Measurements from ENCODE around the gene SRC. TPM values are rescaled to one million over a fixed set of nuclear protein-coding genes. Genes with fewer than 3 reads are reported as not detected.

The SRC gene
- total RNA-seq, result 4.4 TPM
- 14.5 TPM for polyA plus RNA-seq
- long read RNA-seq, donor 1, result 0 reads
- long read RNA-seq, donor 2, full-length matches to known transcripts, result 3 of 3 reads
- long read RNA-seq, donor 2, partial matches to known transcripts, result 0 of 3 reads
- long read RNA-seq, donor 2, other reads (novel, unspliced or antisense), result 0 of 3 reads
- long read RNA-seq, donor 3, result 0 reads
- long read RNA-seq, donor 4, partial matches to known transcripts, result 0 of 1 reads
- long read RNA-seq, donor 4, other reads (novel, unspliced or antisense), result 0 of 1 reads
- long read RNA-seq, donor 5, partial matches to known transcripts, result 0 of 1 reads
- long read RNA-seq, donor 5, other reads (novel, unspliced or antisense), result 0 of 1 reads
- long read RNA-seq, donor 6, result 0 reads
- long read RNA-seq, donor 7, result 0 reads
- long read RNA-seq, donor 8, partial matches to known transcripts, result 10 of 10 reads
- long read RNA-seq, donor 8, other reads (novel, unspliced or antisense), result 0 of 10 reads
- long read RNA-seq, donor 9, partial matches to known transcripts, result 0 of 1 reads
- long read RNA-seq, donor 9, other reads (novel, unspliced or antisense), result 0 of 1 reads
- long read RNA-seq, donor 10, result 0 reads

DNA sequence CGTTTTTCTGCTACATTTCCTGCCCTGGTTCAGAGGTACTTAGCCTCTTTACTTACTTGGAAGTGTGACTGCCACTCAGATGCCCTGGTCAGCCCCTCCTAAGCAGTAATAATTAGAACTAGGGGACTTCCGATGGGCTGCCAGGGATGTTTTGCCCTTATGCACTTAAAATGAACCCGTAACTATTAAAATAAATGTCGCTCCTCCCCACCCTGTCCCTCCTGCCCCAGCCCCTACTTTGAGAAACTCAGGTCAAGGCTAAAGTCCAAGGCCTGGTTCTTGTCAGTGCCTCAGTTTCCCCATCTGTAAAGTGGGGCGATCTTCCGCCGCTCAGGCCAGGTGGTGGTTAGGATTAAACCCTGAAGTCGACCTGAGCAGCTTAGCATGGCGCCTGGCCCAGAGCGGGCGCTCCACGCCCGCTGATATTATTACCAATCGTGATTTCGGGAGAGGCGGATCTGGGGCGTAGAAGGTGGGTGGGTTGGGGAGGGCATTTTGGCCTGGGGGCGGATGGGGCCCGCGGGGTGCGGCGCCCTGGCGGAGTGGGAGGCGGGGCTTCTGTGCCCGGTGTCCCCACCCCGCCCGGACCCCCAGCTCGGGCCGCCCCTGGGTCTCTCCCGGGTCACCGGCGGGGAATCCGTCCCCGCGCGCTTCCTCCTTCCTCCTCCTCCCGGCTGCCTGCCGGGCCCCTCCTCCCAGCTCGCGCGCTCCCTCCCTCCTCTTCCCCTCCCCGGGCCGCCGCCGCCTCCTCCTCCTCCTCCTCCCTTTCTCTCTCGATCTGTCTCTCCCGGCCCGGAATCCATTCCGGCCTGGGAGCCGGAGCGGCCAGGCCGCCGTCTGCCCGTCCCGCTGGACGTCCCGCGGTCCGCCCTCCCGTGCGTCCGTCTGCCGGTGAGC is at the start of gene SRC:
SRC (plus strand) TSS at position 802 of the 897 bp plus-strand sequence. CDS start 38,014 bp downstream, outside the sequence.
- peaks cover 3 to 25% of the 10 kb centered on the region in 2 donors for H3K4me1 ChIP-seq (ENCODE audit: control insufficient read depth in 2 of 2, insufficient read depth in 2 of 2, low read length in 2 of 2)
- H3K36me3 ChIP-seq (ENCODE audit: control insufficient read depth in 2 of 2, insufficient read depth in 2 of 2, low read length in 1 of 2), result no peaks in the 10 kb centered on the region
- peak in 5 of 9 donors; percentile 19 to 58 (median 34) for DNase-seq (ENCODE audit: low read depth in 6 of 9, low spot score in 9 of 9)
- H3K27me3 ChIP-seq (ENCODE audit: control insufficient read depth in 2 of 2, insufficient read depth in 1 of 2, low read length in 1 of 2), result peaks cover 0 to 15% of the 10 kb centered on the region in 2 donors
- 6% methylated on average over 63 of the region's 63 CpGs for whole genome bisulfite sequencing
- H3K9me3 ChIP-seq (ENCODE audit: control insufficient read depth in 2 of 2, insufficient read depth in 1 of 2, low read length in 1 of 2), result no peaks in the 10 kb centered on the region
- peak within 1 kb of the TSS; percentile 40 to 72 for H3K4me3 ChIP-seq (ENCODE audit: low read length in 2 of 2)
- H3K27ac ChIP-seq (ENCODE audit: low read depth in 1 of 2, low read length in 1 of 2), result peak within 1 kb of the TSS in 1 of 2 donors; percentile 55

DNA sequence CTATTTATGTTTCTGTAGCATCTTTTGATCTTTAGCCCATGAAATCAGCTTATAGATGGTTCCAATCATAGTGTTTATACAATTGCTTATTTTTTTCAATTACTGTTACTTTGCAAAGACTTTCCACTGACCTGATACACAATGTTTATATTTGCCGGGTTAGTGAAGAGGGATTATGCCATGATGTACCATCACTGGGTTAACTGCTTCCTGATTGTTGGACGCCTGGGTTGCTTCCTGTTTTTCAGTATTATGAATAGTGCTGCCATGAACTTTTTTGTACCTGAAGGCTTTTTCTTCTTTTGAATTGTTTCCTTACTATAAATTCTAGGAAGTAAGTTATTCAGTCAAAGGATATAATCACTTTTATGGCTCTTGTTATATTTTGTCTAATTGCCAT is 49.6 kb upstream of the SRC start:
- 27% methylated on average over 2 of the region's 2 CpGs for WGBS
- Histone ChIP-seq H3K27ac (ENCODE audit: low read depth in 1 of 2, low read length in 1 of 2) (no peak overlapping the region), H3K4me1 (ENCODE audit: control insufficient read depth in 2 of 2, insufficient read depth in 2 of 2, low read length in 2 of 2) (peaks cover 3 to 4% of the 10 kb centered on the region in 2 donors), H3K4me3 (ENCODE audit: low read length in 2 of 2) (no peak overlapping the region), H3K9me3 (ENCODE audit: control insufficient read depth in 2 of 2, insufficient read depth in 1 of 2, low read length in 1 of 2) (no peaks in the 10 kb centered on the region), H3K27me3 (ENCODE audit: control insufficient read depth in 2 of 2, insufficient read depth in 1 of 2, low read length in 1 of 2) (no peaks in the 10 kb centered on the region), H3K36me3 (ENCODE audit: control insufficient read depth in 2 of 2, insufficient read depth in 2 of 2, low read length in 1 of 2) (peaks cover 14 to 25% of the 10 kb centered on the region in 2 donors)
- DNase-seq (ENCODE audit: low read depth in 6 of 9, low spot score in 9 of 9), result no peak

DNA sequence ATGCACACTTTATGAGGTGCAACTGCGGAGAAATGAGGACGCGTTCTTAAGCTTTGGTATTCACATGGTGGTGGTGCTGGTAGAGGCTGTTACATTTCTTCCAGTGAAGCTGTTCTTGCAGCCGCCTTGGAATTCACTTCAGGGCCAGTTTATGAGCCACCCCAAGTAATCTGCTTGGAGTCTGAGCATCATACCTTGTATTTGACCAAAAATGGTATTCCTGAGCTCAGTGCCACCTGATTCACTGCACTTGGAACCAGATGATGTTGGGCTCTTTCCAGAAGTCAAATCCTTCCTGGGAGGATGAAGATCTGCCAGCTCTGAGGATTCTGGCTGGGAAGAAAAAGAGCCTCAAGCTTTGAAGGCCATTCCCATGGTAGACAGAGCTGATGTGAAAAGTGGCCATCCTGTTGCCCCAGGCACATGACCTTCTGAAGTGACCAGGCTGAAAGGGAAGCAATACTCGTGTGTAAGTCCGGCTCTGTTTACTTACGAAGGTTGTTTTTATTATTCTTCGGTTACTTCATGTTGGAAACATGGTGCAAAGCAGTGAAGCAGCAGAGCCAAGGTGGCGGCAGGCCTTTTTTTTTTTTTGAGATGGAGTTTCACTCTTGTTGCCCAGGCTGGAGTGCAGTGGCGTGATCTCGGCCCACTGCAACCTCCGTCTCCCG is 48.7 kb upstream of the SRC start:
- Histone ChIP-seq H3K4me3 (ENCODE audit: low read length in 2 of 2) (no peak overlapping the region), H3K36me3 (ENCODE audit: control insufficient read depth in 2 of 2, insufficient read depth in 2 of 2, low read length in 1 of 2) (peaks cover 22 to 33% of the 10 kb centered on the region in 2 donors), H3K4me1 (ENCODE audit: control insufficient read depth in 2 of 2, insufficient read depth in 2 of 2, low read length in 2 of 2) (peaks cover 3 to 4% of the 10 kb centered on the region in 2 donors), H3K9me3 (ENCODE audit: control insufficient read depth in 2 of 2, insufficient read depth in 1 of 2, low read length in 1 of 2) (no peaks in the 10 kb centered on the region), H3K27ac (ENCODE audit: low read depth in 1 of 2, low read length in 1 of 2) (peak overlapping the region in 1 of 2 donors; percentile 22), H3K27me3 (ENCODE audit: control insufficient read depth in 2 of 2, insufficient read depth in 1 of 2, low read length in 1 of 2) (no peaks in the 10 kb centered on the region)
- 98% methylated on average over 13 of the region's 13 CpGs for WGBS
- DNase-seq (ENCODE audit: low read depth in 6 of 9, low spot score in 9 of 9), result no peak

DNA sequence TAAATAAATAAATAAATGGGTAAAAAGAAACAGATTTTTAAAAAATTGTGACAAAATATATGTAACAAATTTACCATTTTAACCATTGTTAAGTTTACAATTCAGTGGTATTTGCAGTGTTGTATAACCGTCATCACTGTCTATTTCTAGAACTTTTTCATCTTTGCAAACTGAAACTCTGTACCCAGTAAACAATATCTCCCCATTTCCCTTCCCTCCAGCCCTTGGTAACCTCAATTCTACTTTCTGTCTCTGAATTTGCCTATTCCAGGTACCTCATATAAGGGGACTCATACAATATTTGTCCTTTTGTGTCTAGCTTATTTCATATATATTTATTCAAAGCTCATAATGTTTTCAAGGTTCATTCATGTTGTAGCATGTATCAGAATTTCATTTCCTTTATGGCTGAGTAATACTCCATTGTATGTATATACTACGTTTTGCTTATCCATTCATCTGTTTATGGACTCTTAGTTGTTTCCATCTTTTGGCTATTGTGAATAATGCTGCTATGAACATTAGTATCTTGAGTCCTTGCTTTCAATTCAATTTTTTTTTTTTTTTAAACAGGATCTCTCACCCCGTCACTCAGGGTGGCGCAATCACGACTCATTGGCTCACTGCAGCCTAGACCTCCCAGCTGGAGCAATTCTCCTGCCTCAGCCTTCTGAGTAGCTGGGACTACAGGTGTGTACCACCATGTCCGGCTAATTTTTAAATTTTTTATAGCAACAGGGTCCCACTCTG is 47.6 kb upstream of the SRC start:
- H3K4me1 ChIP-seq (ENCODE audit: control insufficient read depth in 2 of 2, insufficient read depth in 2 of 2, low read length in 2 of 2), result peaks cover 3 to 4% of the 10 kb centered on the region in 2 donors
- no peaks in the 10 kb centered on the region for H3K9me3 ChIP-seq (ENCODE audit: control insufficient read depth in 2 of 2, insufficient read depth in 1 of 2, low read length in 1 of 2)
- no peak overlapping the region for H3K4me3 ChIP-seq (ENCODE audit: low read length in 2 of 2)
- 98% methylated on average over 6 of the region's 6 CpGs for WGBS
- H3K27ac ChIP-seq (ENCODE audit: low read depth in 1 of 2, low read length in 1 of 2), result no peak overlapping the region
- no peak for DNase-seq (ENCODE audit: low read depth in 6 of 9, low spot score in 9 of 9)
- H3K36me3 ChIP-seq (ENCODE audit: control insufficient read depth in 2 of 2, insufficient read depth in 2 of 2, low read length in 1 of 2), result peaks cover 30 to 33% of the 10 kb centered on the region in 2 donors
- H3K27me3 ChIP-seq (ENCODE audit: control insufficient read depth in 2 of 2, insufficient read depth in 1 of 2, low read length in 1 of 2), result no peaks in the 10 kb centered on the region

DNA sequence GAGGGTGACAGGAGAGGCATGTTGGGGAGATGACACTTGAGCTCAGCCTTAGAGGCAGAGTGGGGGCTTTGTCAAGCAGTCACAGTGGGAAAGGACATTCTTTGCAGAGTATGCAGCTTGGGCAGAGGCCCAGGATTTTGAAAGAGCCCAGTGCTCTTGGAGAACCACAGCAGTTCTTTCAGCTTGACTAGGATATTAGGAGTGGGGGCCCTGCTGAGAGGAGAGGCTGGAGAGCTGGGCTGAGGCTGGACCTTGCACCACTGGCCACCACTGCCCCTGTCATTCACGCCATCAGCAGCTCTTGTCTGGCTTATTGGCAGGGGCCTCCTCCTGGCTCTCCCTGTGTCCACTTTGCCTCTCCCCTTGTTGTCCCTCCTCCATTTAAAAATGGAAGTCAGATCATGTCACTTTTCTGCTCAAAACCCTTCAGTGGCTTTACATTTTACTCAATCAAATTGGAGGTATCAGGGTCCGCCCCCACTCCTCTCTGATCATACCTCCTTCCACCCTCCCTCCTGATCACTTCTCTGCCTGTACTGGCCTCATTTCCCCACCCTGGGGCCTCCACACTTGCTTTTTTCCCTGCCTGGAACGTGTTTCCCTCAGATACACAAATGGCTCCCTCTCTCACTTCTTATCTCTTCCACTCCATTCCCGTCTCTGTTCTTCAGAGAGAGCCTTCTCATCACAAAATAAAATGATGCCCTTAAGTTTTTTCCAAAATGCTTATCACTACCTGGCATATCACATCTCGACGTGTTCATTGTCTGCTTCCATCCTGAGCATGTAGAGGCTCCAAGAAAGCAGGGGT is 46.0 kb upstream of the SRC start:
- no peak for DNase-seq (ENCODE audit: low read depth in 6 of 9, low spot score in 9 of 9)
- H3K4me1 ChIP-seq (ENCODE audit: control insufficient read depth in 2 of 2, insufficient read depth in 2 of 2, low read length in 2 of 2), result peaks cover under 1 to 4% of the 10 kb centered on the region in 2 donors
- H3K36me3 ChIP-seq (ENCODE audit: control insufficient read depth in 2 of 2, insufficient read depth in 2 of 2, low read length in 1 of 2), result peaks cover 38 to 39% of the 10 kb centered on the region in 2 donors
- no peaks in the 10 kb centered on the region for H3K27me3 ChIP-seq (ENCODE audit: control insufficient read depth in 2 of 2, insufficient read depth in 1 of 2, low read length in 1 of 2)
- 97% methylated on average over 6 of the region's 6 CpGs for whole genome bisulfite sequencing
- no peak overlapping the region for H3K27ac ChIP-seq (ENCODE audit: low read depth in 1 of 2, low read length in 1 of 2)
- H3K9me3 ChIP-seq (ENCODE audit: control insufficient read depth in 2 of 2, insufficient read depth in 1 of 2, low read length in 1 of 2), result no peaks in the 10 kb centered on the region
- no peak overlapping the region for H3K4me3 ChIP-seq (ENCODE audit: low read length in 2 of 2)

DNA sequence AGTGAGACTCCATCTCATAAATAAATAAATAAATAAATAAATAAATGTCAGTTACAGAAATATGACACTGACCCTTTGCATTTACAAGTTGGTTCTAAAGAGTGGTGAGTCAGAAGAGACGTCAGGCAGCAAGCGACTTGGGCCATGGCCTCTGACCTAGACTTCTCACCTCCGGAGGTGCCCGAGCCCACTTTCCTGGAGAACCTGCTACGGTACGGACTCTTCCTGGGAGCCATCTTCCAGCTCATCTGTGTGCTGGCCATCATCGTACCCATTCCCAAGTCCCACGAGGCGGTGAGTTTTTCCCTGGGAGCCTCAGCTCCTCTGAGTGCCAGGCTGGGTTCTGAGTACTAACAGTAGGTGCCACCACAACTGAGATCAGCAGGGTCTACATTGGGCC is 44.8 kb upstream of the SRC start:
- no peaks in the 10 kb centered on the region for H3K27me3 ChIP-seq (ENCODE audit: control insufficient read depth in 2 of 2, insufficient read depth in 1 of 2, low read length in 1 of 2)
- WGBS, result 98% methylated on average over 9 of the region's 9 CpGs
- H3K9me3 ChIP-seq (ENCODE audit: control insufficient read depth in 2 of 2, insufficient read depth in 1 of 2, low read length in 1 of 2), result no peaks in the 10 kb centered on the region
- H3K4me1 ChIP-seq (ENCODE audit: control insufficient read depth in 2 of 2, insufficient read depth in 2 of 2, low read length in 2 of 2), result peaks cover 2 to 4% of the 10 kb centered on the region in 2 donors
- no peak for DNase-seq (ENCODE audit: low read depth in 6 of 9, low spot score in 9 of 9)
- no peak overlapping the region for H3K4me3 ChIP-seq (ENCODE audit: low read length in 2 of 2)
- no peak overlapping the region for H3K27ac ChIP-seq (ENCODE audit: low read depth in 1 of 2, low read length in 1 of 2)
- H3K36me3 ChIP-seq (ENCODE audit: control insufficient read depth in 2 of 2, insufficient read depth in 2 of 2, low read length in 1 of 2), result peaks cover 41 to 45% of the 10 kb centered on the region in 2 donors

DNA sequence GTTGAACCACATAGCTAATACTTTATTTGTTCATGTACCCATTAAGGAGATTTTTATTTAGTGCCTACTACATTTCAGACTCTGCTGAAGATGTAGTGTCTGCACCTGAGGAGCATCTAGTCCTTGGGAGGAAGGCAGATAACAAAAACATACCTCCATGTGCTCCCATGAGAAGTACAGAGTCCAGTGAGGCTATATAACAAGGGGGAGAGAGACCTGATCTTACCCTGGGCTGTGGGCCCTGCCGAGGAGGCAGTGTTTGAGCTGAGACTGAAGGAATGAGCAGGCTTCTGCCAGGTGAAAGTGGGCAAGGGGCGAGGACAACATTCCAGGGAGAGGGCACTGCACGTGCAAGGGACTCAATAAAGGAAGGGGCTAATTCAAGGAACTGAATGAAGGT is 44.4 kb upstream of the SRC start:
- Histone ChIP-seq H3K27ac (ENCODE audit: low read depth in 1 of 2, low read length in 1 of 2) (no peak overlapping the region), H3K4me1 (ENCODE audit: control insufficient read depth in 2 of 2, insufficient read depth in 2 of 2, low read length in 2 of 2) (peaks cover 2 to 4% of the 10 kb centered on the region in 2 donors), H3K9me3 (ENCODE audit: control insufficient read depth in 2 of 2, insufficient read depth in 1 of 2, low read length in 1 of 2) (no peaks in the 10 kb centered on the region), H3K27me3 (ENCODE audit: control insufficient read depth in 2 of 2, insufficient read depth in 1 of 2, low read length in 1 of 2) (no peaks in the 10 kb centered on the region), H3K36me3 (ENCODE audit: control insufficient read depth in 2 of 2, insufficient read depth in 2 of 2, low read length in 1 of 2) (peaks cover 43 to 46% of the 10 kb centered on the region in 2 donors), H3K4me3 (ENCODE audit: low read length in 2 of 2) (no peak overlapping the region)
- no peak for DNase-seq (ENCODE audit: low read depth in 6 of 9, low spot score in 9 of 9)
- WGBS, result 98% methylated on average over 3 of the region's 3 CpGs

Data from thymus (tissue), 14 donors.